SK-N-SH treated with all-trans-retinoic acid at 6 μM for 48 hours (cell line): ENCODE measurements around the gene FANCC.

Experiments
- ATAC-seq: fragments of 200-7000 bp; cut with Tn5 transposase; 3 replicates; pipeline ENCODE4 v1.9.1; 2020; ENCODE audit warnings: mild to moderate bottlenecking, moderate library complexity
- ARNTL ChIP-seq: fragments of 450-650 bp; formaldehyde crosslinking; IDR thresholded peaks from 2 replicates; pipeline ENCODE4 v1.5.0; 2020; ENCODE audit warnings: low read depth, mild to moderate bottlenecking, moderate library complexity, borderline replicate concordance
- CSRNP3 ChIP-seq: fragments of 250-450 bp; sonication (Bioruptor Pico); IDR thresholded peaks from 2 replicates; pipeline ENCODE4 v1.5.1; 2021; ENCODE audit warnings: mild to moderate bottlenecking, moderate library complexity
- ESRRG ChIP-seq: fragments of 250-450 bp; sonication (Bioruptor Pico); IDR thresholded peaks from 2 replicates; pipeline ENCODE4 v1.6.1; 2021; ENCODE audit warnings: mild to moderate bottlenecking
- GLIS3 ChIP-seq: fragments of 250-450 bp; sonication (Bioruptor Pico); IDR thresholded peaks from 2 replicates; pipeline ENCODE4 v1.5.0; 2020; ENCODE audit warnings: mild to moderate bottlenecking, moderate library complexity
- ISL1 ChIP-seq: fragments of 250-450 bp; sonication (Bioruptor Pico); IDR thresholded peaks from 2 replicates; pipeline ENCODE4 v2.1.2; 2022; ENCODE audit warnings: mild to moderate bottlenecking, moderate library complexity
- OSR1 ChIP-seq: fragments of 250-450 bp; sonication (Bioruptor Pico); IDR thresholded peaks from 2 replicates; pipeline ENCODE4 v1.8.0; 2022; ENCODE audit warnings: moderate library complexity, mild to moderate bottlenecking, inconsistent platforms
- PATZ1 ChIP-seq: fragments of 250-450 bp; sonication (Bioruptor Pico); IDR thresholded peaks from 2 replicates; pipeline ENCODE4 v1.8.0; 2020; ENCODE audit warnings: mild to moderate bottlenecking, moderate library complexity, borderline replicate concordance
- POU6F1 ChIP-seq: fragments of 250-450 bp; sonication (Bioruptor Pico); IDR thresholded peaks from 2 replicates; pipeline ENCODE4 v1.8.0; 2021; ENCODE audit warnings: low read depth, mild to moderate bottlenecking, moderate library complexity, borderline replicate concordance
- PPARA ChIP-seq: fragments of 250-450 bp; sonication (Bioruptor Pico); IDR thresholded peaks from 2 replicates; pipeline ENCODE4 v1.5.0; 2020; ENCODE audit warnings: mild to moderate bottlenecking, borderline replicate concordance
- RARB ChIP-seq: fragments of 250-450 bp; sonication (Bioruptor Pico); IDR thresholded peaks from 2 replicates; pipeline ENCODE4 v1.8.0; 2021; ENCODE audit warnings: mild to moderate bottlenecking, moderate library complexity
- SNAI2 ChIP-seq: fragments of 250-450 bp; sonication (Bioruptor Pico); IDR thresholded peaks from 2 replicates; pipeline ENCODE4 v1.5.0; 2020; ENCODE audit warnings: mild to moderate bottlenecking, moderate library complexity
- TCF4 ChIP-seq: fragments of 250-450 bp; sonication (Bioruptor Pico); IDR thresholded peaks from 2 replicates; pipeline ENCODE4 v1.8.0; 2021; ENCODE audit warnings: mild to moderate bottlenecking, moderate library complexity, borderline replicate concordance
- TOX ChIP-seq: fragments of 250-450 bp; sonication (Bioruptor Pico); IDR thresholded peaks from 2 replicates; pipeline ENCODE4 v1.8.0; 2021; ENCODE audit warnings: mild to moderate bottlenecking, moderate library complexity, borderline replicate concordance
- TSHZ2 ChIP-seq: fragments of 250-450 bp; sonication (Bioruptor Pico); IDR thresholded peaks from 2 replicates; pipeline ENCODE4 v1.5.0; 2020; ENCODE audit warnings: mild to moderate bottlenecking, moderate library complexity
- ZFP3 ChIP-seq: fragments of 250-450 bp; sonication (Bioruptor Pico); IDR thresholded peaks from 2 replicates; pipeline ENCODE4 v1.5.0; 2020; ENCODE audit warnings: mild to moderate bottlenecking, moderate library complexity
- ZFP30 ChIP-seq: fragments of 450-650 bp; formaldehyde crosslinking; IDR thresholded peaks from 2 replicates; pipeline ENCODE4 v1.5.0; 2022; ENCODE audit warnings: mild to moderate bottlenecking, moderate library complexity
- ZNF565 ChIP-seq: fragments of 450-650 bp; formaldehyde crosslinking; conservative IDR thresholded peaks from 2 replicates; pipeline ENCODE4 v1.5.0; 2020; ENCODE audit warnings: low read depth, mild to moderate bottlenecking, moderate library complexity
- ZNF70 ChIP-seq: fragments of 450-650 bp; formaldehyde crosslinking; IDR thresholded peaks from 2 replicates; pipeline ENCODE4 v1.5.0; 2020; ENCODE audit warnings: mild to moderate bottlenecking, moderate library complexity

The FANCC gene

GRCh38 chr9:95349091-95350038 is 31.9 kb upstream of the FANCC start:
- no peak for TF ChIP-seq RARB (CRISPR knock-in tag)
- no peak for TF ChIP-seq ARNTL
- no peak for TF ChIP-seq ZFP3 (CRISPR knock-in tag)
- no peak for TF ChIP-seq GLIS3 (CRISPR knock-in tag)
- TF ChIP-seq PATZ1 (CRISPR knock-in tag): no peak
- no peak for TF ChIP-seq SNAI2
- ATAC-seq: no peak

GRCh38 chr9:95346021-95346420 is 28.5 kb upstream of the FANCC start:
- ATAC-seq: no peak
- TF ChIP-seq ZFP30: no peak
- no peak for TF ChIP-seq ZNF565 (CRISPR knock-in tag)
- TF ChIP-seq POU6F1 (CRISPR knock-in tag): no peak
- no peak for TF ChIP-seq SNAI2
- no peak for TF ChIP-seq ISL1 (CRISPR knock-in tag)
- TF ChIP-seq ZNF70 (CRISPR knock-in tag): no peak
- TF ChIP-seq ESRRG: no peak
- TF ChIP-seq TOX (CRISPR knock-in tag): no peak
- TF ChIP-seq GLIS3 (CRISPR knock-in tag): no peak

- TF ChIP-seq TSHZ2 (no peak), ZFP30 (no peak)
- TF ChIP-seq, all 23 proteins: peak for 0
- ATAC-seq: no peak
Measured at GRCh38 chr9:95344735-95345325, 27.3 kb upstream of the FANCC start.

GRCh38 chr9:95343725-95344287 is 26.3 kb upstream of the FANCC start:
- no peak for TF ChIP-seq TOX (CRISPR knock-in tag)
- TF ChIP-seq, all 23 proteins: peak for 0
- no peak; the same call in 1 of the 3 replicates for ATAC-seq

GRCh38 chr9:95342571-95342970 is 25.1 kb upstream of the FANCC start:
- TF ChIP-seq TOX (CRISPR knock-in tag): no peak
- no peak for TF ChIP-seq GLIS3 (CRISPR knock-in tag)
- TF ChIP-seq RARB (CRISPR knock-in tag): no peak
- no peak for TF ChIP-seq POU6F1 (CRISPR knock-in tag)
- TF ChIP-seq ZFP3 (CRISPR knock-in tag): no peak
- TF ChIP-seq OSR1 (CRISPR knock-in tag): no peak
- no peak for TF ChIP-seq TCF4 (CRISPR knock-in tag)
- TF ChIP-seq ARNTL: no peak
- TF ChIP-seq CSRNP3 (CRISPR knock-in tag): no peak
- TF ChIP-seq PPARA (CRISPR knock-in tag): no peak
- TF ChIP-seq ESRRG: no peak
- TF ChIP-seq ZNF70 (CRISPR knock-in tag): no peak
- ATAC-seq: no peak
